ENCODE data around the gene SDHAF4.
"Not testable (repeated sequence)": the region's sequence is repeated elsewhere in the genome, so short reads cannot be mapped to it uniquely, and the experiment has no call there.

Gene SDHAF4

GRCh38 chr6:70601014-70601413, 34.3 kb downstream of the SDHAF4 start:
- Histone ChIP-seq H3K27me3 (ENCODE audit: insufficient read depth, low read length) (no peaks in the 10 kb centered on the region), H3K79me1 (ENCODE audit: low read length) (no peaks in the 10 kb centered on the region), H3K23ac (ENCODE audit: low read length) (no peak overlapping the region), H3K79me2 (ENCODE audit: control insufficient read depth, insufficient read depth, low read length, poor library complexity) (no peaks in the 10 kb centered on the region), H3K4me3 (ENCODE audit: low read depth, low read length) (no peak overlapping the region), H3K4me1 (ENCODE audit: control insufficient read depth in 1 of 2, insufficient read depth in 2 of 2, low read length in 2 of 2) (no peaks in the 10 kb centered on the region), H3K4me2 (ENCODE audit: low read length) (no peak overlapping the region), H3K9ac (ENCODE audit: low read length) (no peak overlapping the region), H3K27ac (ENCODE audit: low read depth, low read length) (no peak overlapping the region), H4K12ac (ENCODE audit: low read depth, low read length) (no peak overlapping the region), H2BK5ac (ENCODE audit: low read depth, low read length, poor library complexity) (no peak overlapping the region), H3K14ac (ENCODE audit: low read length) (no peak overlapping the region), H4K8ac (ENCODE audit: low read depth, low read length) (no peak overlapping the region), H2BK12ac (ENCODE audit: low read length) (no peak overlapping the region), H2AFZ (ENCODE audit: insufficient read depth, low read length, poor library complexity) (no peak overlapping the region), H2AK5ac (ENCODE audit: low read length) (no peak overlapping the region), H3K4ac (ENCODE audit: low read depth, low read length) (no peak overlapping the region), H3K36me3 (ENCODE audit: control insufficient read depth in 1 of 2, insufficient read depth in 2 of 2, low read length in 2 of 2) (no peaks in the 10 kb centered on the region), H2BK120ac (ENCODE audit: insufficient read depth, low read length, poor library complexity) (no peak overlapping the region), H4K91ac (ENCODE audit: low read depth, low read length) (no peak overlapping the region), H3K9me3 (ENCODE audit: insufficient read depth, low read depth, low read length) (peaks cover 5% of the 10 kb centered on the region), H3K18ac (ENCODE audit: low read length) (no peak overlapping the region)
- no peak for DNase-seq
- WGBS (ENCODE audit: extremely low coverage, insufficient coverage, insufficient read length): no CpG with 5 or more reads among the region's 3 CpGs

GRCh38 chr6:70604254-70604653, 37.5 kb downstream of the SDHAF4 start:
- no CpG with 5 or more reads among the region's 6 CpGs for WGBS (ENCODE audit: extremely low coverage, insufficient coverage, insufficient read length)

GRCh38 chr6:70607371-70607770, 40.6 kb downstream of the SDHAF4 start:
- H2AFZ ChIP-seq (ENCODE audit: insufficient read depth, low read length, poor library complexity); H3K4ac ChIP-seq (ENCODE audit: low read depth, low read length); H4K8ac ChIP-seq (ENCODE audit: low read depth, low read length); H3K27ac ChIP-seq (ENCODE audit: low read depth, low read length); H3K27me3 ChIP-seq (ENCODE audit: insufficient read depth, low read length); H3K79me2 ChIP-seq (ENCODE audit: control insufficient read depth, insufficient read depth, low read length, poor library complexity); H3K79me1 ChIP-seq (ENCODE audit: low read length); H3K36me3 ChIP-seq (ENCODE audit: control insufficient read depth in 1 of 2, insufficient read depth in 2 of 2, low read length in 2 of 2); H2BK5ac ChIP-seq (ENCODE audit: low read depth, low read length, poor library complexity); H3K23ac ChIP-seq (ENCODE audit: low read length); H3K9me3 ChIP-seq (ENCODE audit: insufficient read depth, low read depth, low read length); H3K4me3 ChIP-seq (ENCODE audit: low read depth, low read length); H3K14ac ChIP-seq (ENCODE audit: low read length); H4K91ac ChIP-seq (ENCODE audit: low read depth, low read length); H2BK12ac ChIP-seq (ENCODE audit: low read length); H3K9ac ChIP-seq (ENCODE audit: low read length); DNase-seq; H3K4me2 ChIP-seq (ENCODE audit: low read length); H4K12ac ChIP-seq (ENCODE audit: low read depth, low read length); H2AK5ac ChIP-seq (ENCODE audit: low read length); H2BK120ac ChIP-seq (ENCODE audit: insufficient read depth, low read length, poor library complexity); H3K18ac ChIP-seq (ENCODE audit: low read length); H3K4me1 ChIP-seq (ENCODE audit: control insufficient read depth in 1 of 2, insufficient read depth in 2 of 2, low read length in 2 of 2): not testable (repeated sequence)
- WGBS (ENCODE audit: extremely low coverage, insufficient coverage, insufficient read length): no CpG with 5 or more reads among the region's 2 CpGs

More at GRCh38 chr6:70604254-70604653, 37.5 kb downstream of the SDHAF4 start:
- Histone ChIP-seq H4K8ac (ENCODE audit: low read depth, low read length) (no peak overlapping the region), H2AFZ (ENCODE audit: insufficient read depth, low read length, poor library complexity) (no peak overlapping the region), H3K23ac (ENCODE audit: low read length) (no peak overlapping the region), H2BK120ac (ENCODE audit: insufficient read depth, low read length, poor library complexity) (no peak overlapping the region), H3K4me3 (ENCODE audit: low read depth, low read length) (no peak overlapping the region), H2BK5ac (ENCODE audit: low read depth, low read length, poor library complexity) (no peak overlapping the region), H2BK12ac (ENCODE audit: low read length) (no peak overlapping the region), H3K4ac (ENCODE audit: low read depth, low read length) (no peak overlapping the region), H3K36me3 (ENCODE audit: control insufficient read depth in 1 of 2, insufficient read depth in 2 of 2, low read length in 2 of 2) (no peaks in the 10 kb centered on the region), H3K4me1 (ENCODE audit: control insufficient read depth in 1 of 2, insufficient read depth in 2 of 2, low read length in 2 of 2) (no peaks in the 10 kb centered on the region), H3K79me1 (ENCODE audit: low read length) (no peaks in the 10 kb centered on the region), H4K12ac (ENCODE audit: low read depth, low read length) (no peak overlapping the region), H2AK5ac (ENCODE audit: low read length) (no peak overlapping the region), H3K27ac (ENCODE audit: low read depth, low read length) (no peak overlapping the region), H3K27me3 (ENCODE audit: insufficient read depth, low read length) (no peaks in the 10 kb centered on the region), H3K9me3 (ENCODE audit: insufficient read depth, low read depth, low read length) (peaks cover 5% of the 10 kb centered on the region), H3K14ac (ENCODE audit: low read length) (no peak overlapping the region), H3K79me2 (ENCODE audit: control insufficient read depth, insufficient read depth, low read length, poor library complexity) (no peaks in the 10 kb centered on the region), H4K91ac (ENCODE audit: low read depth, low read length) (no peak overlapping the region), H3K9ac (ENCODE audit: low read length) (no peak overlapping the region), H3K18ac (ENCODE audit: low read length) (no peak overlapping the region), H3K4me2 (ENCODE audit: low read length) (no peak overlapping the region)
- DNase-seq: no peak

GRCh38 chr6:70609181-70609580, 42.5 kb downstream of the SDHAF4 start:
- DNase-seq; H2BK12ac ChIP-seq (ENCODE audit: low read length); H4K12ac ChIP-seq (ENCODE audit: low read depth, low read length); H2BK120ac ChIP-seq (ENCODE audit: insufficient read depth, low read length, poor library complexity); H3K9me3 ChIP-seq (ENCODE audit: insufficient read depth, low read depth, low read length); H3K36me3 ChIP-seq (ENCODE audit: control insufficient read depth in 1 of 2, insufficient read depth in 2 of 2, low read length in 2 of 2); H3K9ac ChIP-seq (ENCODE audit: low read length); H4K91ac ChIP-seq (ENCODE audit: low read depth, low read length); H3K14ac ChIP-seq (ENCODE audit: low read length); H2AK5ac ChIP-seq (ENCODE audit: low read length); H3K4ac ChIP-seq (ENCODE audit: low read depth, low read length); H4K8ac ChIP-seq (ENCODE audit: low read depth, low read length); H3K79me1 ChIP-seq (ENCODE audit: low read length); H2AFZ ChIP-seq (ENCODE audit: insufficient read depth, low read length, poor library complexity); H3K4me1 ChIP-seq (ENCODE audit: control insufficient read depth in 1 of 2, insufficient read depth in 2 of 2, low read length in 2 of 2); H2BK5ac ChIP-seq (ENCODE audit: low read depth, low read length, poor library complexity); H3K27me3 ChIP-seq (ENCODE audit: insufficient read depth, low read length); H3K27ac ChIP-seq (ENCODE audit: low read depth, low read length); H3K4me3 ChIP-seq (ENCODE audit: low read depth, low read length); H3K4me2 ChIP-seq (ENCODE audit: low read length); H3K18ac ChIP-seq (ENCODE audit: low read length); H3K23ac ChIP-seq (ENCODE audit: low read length); H3K79me2 ChIP-seq (ENCODE audit: control insufficient read depth, insufficient read depth, low read length, poor library complexity): not testable (repeated sequence)
- WGBS (ENCODE audit: extremely low coverage, insufficient coverage, insufficient read length): no CpG with 5 or more reads among the region's 13 CpGs
